Cerebellar cortex (tissue), 1 donor: ENCODE data around the gene TDRD9.
"Not testable (repeated sequence)": the region's sequence is repeated elsewhere in the genome, so short reads cannot be mapped to it uniquely, and the experiment has no call there.

Experiments
- DNase-seq: peaks from one replicate; pipeline ENCODE4 v3.0.0-alpha.2; 2015; ENCODE audit warnings: low spot score

Gene TDRD9

DNA sequence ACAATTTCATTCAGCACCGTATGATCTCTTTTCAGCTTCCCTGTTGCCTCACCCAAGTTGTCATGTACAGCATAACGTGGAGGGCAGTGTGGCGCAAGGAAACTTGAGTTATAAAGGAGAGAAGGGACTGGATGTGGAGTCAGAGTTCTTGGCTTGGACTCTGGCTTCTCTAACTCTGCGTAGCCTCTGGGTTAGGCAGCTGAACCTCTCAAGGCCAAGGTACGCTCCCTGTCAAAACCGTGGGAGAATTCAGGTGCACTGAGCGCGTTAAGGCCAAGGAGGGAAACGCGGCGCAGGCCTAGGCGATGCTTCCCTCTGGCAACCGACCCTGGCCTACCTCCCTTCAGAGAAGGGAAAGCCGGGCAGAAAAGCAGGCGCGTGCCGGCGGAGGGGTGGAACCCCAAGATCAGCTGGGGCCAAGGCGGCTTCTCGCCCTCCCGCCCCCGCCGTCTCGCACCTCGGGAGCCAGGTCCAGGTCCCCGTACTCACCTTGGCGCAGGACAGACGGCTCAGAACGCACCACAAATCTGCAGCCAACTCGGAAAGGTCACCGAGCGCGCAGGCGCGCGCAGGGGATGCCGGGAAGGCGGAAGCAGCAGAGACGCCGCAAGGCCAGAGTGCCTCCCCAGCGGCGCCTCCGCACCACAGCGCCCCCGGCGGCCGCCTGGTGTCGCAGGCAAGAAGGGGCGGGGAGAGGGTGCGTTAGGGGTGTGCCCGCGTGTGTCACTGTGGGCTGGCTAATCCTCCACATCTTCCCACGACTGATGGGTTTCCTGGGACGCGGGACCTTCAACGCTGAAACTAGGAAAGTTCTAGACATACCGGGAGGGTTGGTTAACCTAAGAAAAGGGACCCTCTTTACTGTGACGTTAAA is 7.0 kb upstream of the TDRD9 start:
- DNase-seq: peak; percentile 88

DNA sequence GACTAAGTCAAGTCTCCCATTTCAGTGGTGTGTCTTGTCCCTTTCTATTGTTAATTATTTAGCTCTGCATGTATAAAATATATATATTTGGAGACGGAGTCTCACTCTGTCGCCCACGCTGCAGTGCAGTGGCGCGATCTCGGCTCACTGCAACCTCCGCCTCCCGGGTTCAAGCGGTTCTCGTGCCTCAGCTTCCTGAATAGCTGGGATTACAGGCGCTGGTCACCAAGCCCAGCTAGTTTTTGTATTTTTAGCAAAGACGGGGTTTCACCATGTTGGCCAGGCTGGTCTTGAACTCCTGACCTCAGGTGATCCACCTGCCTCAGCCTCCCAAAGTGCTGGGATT is 6.4 kb upstream of the TDRD9 start:
- not testable (repeated sequence) for DNase-seq

DNA sequence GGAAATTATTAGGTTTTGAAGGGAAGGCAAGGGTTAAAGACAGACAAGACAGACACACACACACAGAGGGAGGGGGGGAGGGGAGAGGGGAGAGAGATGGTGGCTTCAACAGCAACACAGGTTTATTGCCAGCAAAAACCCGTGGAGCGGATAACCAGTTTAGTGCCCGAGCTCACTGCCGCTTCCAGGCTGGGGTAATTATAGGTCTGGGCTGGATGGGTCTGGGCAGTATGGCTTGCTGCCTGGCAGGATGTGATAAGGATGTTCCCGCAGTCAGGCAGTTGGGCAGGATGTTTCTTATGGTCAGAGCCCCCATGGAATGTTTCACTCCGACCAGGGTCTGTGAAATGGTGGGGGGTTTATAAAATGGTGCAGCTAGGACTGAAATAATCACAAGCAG is 4.4 kb upstream of the TDRD9 start:
- DNase-seq: no peak

- no peak for DNase-seq
These were observed 2.9 kb upstream of the TDRD9 start for GRCh38 chr14:103925316-103925715.

- no peak for DNase-seq
These were observed 690 bp upstream of the TDRD9 start for GRCh38 chr14:103927566-103927965.

DNA sequence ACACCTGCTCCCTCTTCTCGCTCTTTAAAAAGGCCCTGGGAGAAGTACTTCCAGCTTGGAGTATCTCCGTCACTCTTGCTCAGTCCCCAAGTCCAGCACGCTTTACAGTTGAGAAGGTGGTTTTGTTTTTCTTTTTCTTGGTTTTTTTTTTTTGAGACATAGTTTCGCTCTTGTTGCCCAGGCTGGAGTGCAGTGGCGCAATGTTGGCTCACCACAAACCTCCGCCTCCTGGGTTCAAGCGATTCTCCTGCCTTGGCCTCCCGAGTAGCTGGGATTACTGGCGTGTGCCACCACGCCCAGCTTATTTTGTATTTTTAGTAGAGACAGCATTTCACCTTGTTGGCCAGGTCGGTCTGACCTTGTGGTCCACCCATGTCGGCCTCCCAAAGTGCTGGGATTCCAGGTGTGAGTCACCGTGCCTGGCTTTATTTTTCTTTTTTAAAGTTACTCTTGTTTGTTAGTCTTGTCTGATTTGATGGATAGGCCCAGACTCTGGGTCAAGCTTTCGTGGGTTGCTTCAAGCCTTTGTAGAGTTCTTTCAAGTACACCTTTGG is 1.9 kb downstream of the TDRD9 start:
- no peak for DNase-seq

GRCh38 chr14:103931422-103931821 is 3.2 kb downstream of the TDRD9 start:
- no peak for DNase-seq

- DNase-seq: no peak
These were observed 4.7 kb downstream of the TDRD9 start for GRCh38 chr14:103932791-103933490.

GRCh38 chr14:103935102-103935501 is 6.8 kb downstream of the TDRD9 start:
- no peak for DNase-seq

DNA sequence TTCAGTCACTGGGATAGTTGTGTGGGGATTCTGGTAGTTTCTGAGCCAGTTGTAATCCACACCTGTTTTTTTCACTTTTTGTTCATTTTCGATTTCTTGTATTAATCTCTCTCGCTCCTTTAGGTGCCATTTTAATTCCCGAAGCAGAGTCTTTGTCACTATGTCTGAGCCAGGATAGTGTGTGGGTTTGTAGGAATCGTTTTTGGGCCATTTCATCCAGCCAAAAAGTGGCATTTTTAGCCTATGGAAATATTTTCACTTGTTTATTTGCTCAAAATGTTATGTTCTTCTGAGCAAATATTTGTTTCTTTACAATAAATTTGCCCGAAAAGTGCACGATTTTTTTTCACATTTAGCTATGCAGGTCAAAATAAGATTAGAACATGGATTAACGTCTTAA is 13.2 kb downstream of the TDRD9 start:
- no peak for DNase-seq

DNA sequence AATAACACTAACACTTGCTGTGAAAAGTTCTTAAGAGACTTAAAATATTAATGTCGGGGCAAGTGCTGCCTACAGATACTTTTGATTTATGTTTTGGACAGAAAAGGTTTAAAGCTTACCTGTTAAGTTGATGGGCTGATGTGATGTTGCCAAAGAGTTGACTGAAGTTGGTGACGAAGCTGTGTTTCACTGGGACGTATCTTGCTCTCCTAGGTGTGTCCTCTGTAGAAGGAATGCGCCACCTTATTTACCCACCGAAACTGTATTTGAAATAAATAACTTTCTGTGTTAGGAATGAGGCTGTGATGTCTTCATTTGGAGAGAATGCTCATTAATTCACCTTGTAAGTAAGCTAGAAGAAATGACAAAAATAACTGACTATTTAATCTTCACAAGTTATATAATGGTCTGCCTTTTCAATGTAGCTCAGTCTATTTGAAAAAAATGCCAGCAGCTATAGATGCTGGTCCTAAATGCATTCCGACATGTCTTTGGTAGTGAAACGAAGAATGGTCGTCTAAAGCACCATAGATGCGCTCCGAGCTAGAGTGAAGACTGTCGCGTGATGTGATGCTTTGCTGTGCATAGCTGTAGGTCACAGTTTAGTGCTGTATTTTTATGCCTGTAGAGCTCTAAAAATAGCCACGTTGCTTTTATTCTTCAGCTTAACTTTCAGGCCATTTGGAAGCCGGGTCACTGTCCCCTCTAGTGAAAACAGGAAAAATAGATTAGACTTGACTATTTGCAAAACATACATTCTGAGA is 13.9 kb downstream of the TDRD9 start, which contains the start of gene RD3L:
Gene RD3L (minus strand): TSS at position 557 of the 764 bp plus-strand sequence. CDS start 834 bp downstream, outside the sequence.
- DNase-seq: no peak

DNA sequence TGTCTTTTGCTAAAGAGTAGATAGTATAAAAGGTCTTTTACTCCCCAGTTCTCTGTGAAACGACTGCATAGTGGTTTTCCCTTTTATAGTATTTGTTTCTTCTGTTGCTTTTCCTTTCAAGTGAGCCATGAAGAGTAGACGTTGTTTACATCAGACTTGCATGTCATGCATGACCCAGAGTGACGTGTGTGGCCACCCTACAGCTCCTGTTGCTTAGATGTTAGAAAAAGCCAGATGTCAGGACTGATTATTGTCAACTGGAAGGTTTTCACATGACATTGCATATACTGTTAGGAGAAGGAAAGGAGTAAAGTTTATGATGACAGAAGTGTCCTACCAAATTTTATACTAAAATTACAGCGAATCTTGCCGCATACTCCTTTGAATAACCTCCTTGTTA is 15.4 kb downstream of the TDRD9 start:
- DNase-seq: no peak

GRCh38 chr14:103946975-103947374 is 18.7 kb downstream of the TDRD9 start:
- DNase-seq: no peak

GRCh38 chr14:103948442-103948841 is 20.2 kb downstream of the TDRD9 start:
- no peak for DNase-seq

GRCh38 chr14:103949131-103949790 is 21.0 kb downstream of the TDRD9 start:
- DNase-seq: no peak

DNA sequence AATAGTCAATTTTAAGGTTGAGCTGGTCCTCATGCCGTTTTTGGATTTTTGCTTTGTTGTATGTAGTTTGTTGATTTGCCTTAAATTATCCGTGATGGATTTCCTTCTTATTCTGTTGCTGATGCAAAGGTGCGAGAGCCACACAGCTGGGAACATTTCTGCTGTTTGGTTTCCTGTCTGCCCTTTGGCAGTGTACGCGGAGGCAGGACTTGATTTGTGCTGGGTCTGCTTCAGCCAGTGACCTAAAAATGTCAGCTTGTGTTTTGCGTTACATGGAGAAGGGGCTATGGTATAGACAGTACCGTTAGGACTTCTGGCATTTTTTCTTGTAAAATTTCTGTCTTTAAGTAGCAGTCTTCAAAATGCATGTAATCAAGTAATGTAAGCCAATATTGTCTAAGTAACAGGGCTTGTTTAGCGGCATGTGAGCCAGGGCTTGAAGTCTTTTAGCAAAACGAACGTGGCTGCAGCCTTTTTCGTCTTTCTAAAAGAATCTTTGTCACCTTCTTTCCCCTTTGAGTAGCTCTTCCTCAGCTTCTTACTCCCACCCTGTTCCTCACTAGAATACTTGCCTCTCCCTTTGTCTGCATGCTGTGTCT is 32.3 kb downstream of the TDRD9 start:
- DNase-seq: no peak

GRCh38 chr14:103961928-103962578 is 33.8 kb downstream of the TDRD9 start:
- DNase-seq: no peak

DNA sequence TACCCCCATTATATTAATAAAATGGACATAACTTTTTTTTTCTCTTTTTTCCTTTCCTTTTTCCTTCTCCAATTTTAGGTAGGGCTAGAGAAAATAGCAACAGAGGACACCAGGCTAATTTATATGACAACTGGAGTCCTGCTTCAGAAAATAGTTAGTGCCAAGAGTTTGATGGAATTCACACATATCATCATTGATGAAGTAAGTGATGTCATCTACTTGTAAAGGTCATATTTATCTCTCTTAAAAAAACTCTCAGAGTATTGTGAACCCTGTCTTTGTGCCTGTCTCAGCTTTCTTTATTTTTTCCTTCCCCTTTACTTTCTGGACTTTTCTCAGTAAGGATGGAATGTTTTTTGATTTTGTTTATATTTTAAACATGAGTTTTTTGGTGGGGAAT is 38.4 kb downstream of the TDRD9 start:
- no peak for DNase-seq

DNA sequence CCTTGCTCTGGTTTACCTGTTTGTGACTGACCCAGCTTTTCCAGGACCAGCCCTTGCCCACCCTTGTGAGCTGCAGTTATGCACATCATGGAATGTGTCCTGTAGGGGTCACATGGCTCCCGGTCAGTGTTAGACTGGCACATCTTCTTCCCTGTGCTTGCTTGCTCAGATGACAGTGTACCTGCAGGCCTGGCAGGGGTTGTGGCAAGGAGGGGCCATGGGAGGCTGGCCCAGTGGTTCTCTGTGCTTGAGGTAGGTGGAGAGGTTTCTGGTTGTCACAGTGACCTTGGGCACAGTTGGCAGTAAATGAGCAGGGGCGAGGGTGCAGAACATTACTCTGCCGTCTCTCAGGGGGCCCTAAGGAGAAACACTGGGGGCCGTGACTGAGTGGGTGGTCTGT is 41.7 kb downstream of the TDRD9 start:
- DNase-seq: no peak

DNA sequence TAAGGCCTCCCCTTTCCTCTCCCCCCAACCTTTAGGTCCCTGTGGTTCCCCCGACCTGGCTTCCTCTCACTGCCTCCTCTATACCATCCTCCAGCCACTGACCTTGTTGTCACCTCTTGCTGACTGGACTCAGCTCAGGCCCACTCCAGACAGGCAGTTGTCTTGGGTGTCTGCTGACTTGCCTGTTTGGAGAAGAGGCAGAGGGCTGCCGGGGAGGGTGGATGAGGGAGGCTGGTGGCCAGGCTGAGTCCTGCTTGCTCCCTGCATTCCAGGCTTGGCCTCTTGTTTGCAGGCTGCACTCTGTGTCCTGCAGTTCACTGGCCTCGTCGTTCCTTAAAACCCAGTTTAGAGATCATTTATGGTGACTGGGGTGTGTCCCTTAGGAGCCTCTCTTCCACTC is 45.1 kb downstream of the TDRD9 start:
- DNase-seq: no peak

GRCh38 chr14:103974575-103974974 is 46.3 kb downstream of the TDRD9 start:
- DNase-seq: no peak
